Uterus (tissue), 4 donors: Measurements from ENCODE around the gene METTL25. TPM values are rescaled to one million over a fixed set of nuclear protein-coding genes. Genes with fewer than 3 reads are reported as not detected.
"Not testable (repeated sequence)": the region's sequence is repeated elsewhere in the genome, so short reads cannot be mapped to it uniquely, and the experiment has no call there.

ENCODE experiments used
- DNase-seq, 2 donors: peaks; one replicate each; pipeline ENCODE4 v3.0.0-alpha.2; 2019 to 2020
- H3K27ac ChIP-seq, 2 donors: fragments of 200-600 bp; sonication (generic); 1 replicate in 1 of 2; 2 replicates in 1 of 2; pipeline ENCODE4 v1.5.1; 2016 to 2018
- H3K27me3 ChIP-seq, 2 donors: fragments of 200-600 bp; sonication (generic); one replicate each; pipeline ENCODE4 v1.5.1; 2018 to 2019; ENCODE audit warnings: control low read depth in 1 of 2
- H3K36me3 ChIP-seq, 2 donors: fragments of 200-600 bp; sonication (generic); one replicate each; pipeline ENCODE4 v1.5.1; 2019; ENCODE audit warnings: control low read depth in 1 of 2
- H3K4me1 ChIP-seq, 2 donors: fragments of 200-600 bp; sonication (generic); one replicate each; pipeline ENCODE4 v1.5.1; 2018 to 2019; ENCODE audit warnings: control low read depth in 1 of 2
- H3K4me3 ChIP-seq, 2 donors: fragments of 200-600 bp; sonication (generic); 1 replicate in 1 of 2; 2 replicates in 1 of 2; pipeline ENCODE4 v1.5.1; 2018 to 2019; ENCODE audit warnings: mild to moderate bottlenecking in 1 of 2
- H3K9me3 ChIP-seq, 2 donors: fragments of 200-600 bp; sonication (generic); one replicate each; pipeline ENCODE4 v1.5.1; 2019; ENCODE audit warnings: control low read depth in 1 of 2
- CTCF ChIP-seq, 4 experiments: fragments of 200-600 bp in 2 of 4; fragments of 450-650 bp in 2 of 4; sonication (generic) in 2 of 4; IDR thresholded peaks; one replicate each; pipeline ENCODE4 v1.5.1; 2016 to 2019; ENCODE audit warnings: antibody characterized with exemption in 4 of 4, mild to moderate bottlenecking in 2 of 4, moderate library complexity in 1 of 4
- POLR2A ChIP-seq, 2 donors: fragments of 450-650 bp; IDR thresholded peaks; one replicate each; pipeline ENCODE4 v1.6.1; 2016; ENCODE audit warnings: antibody characterized with exemption in 2 of 2, mild to moderate bottlenecking in 1 of 2, moderate library complexity in 1 of 2
- intact Hi-C: fragments of 100-400 bp; cut with DNase I; formaldehyde crosslinking; loops from one replicate; pipeline ENCODE4 v1.15.1; 2023; ENCODE audit warnings: low total_unique reads
- total RNA-seq, 4 donors: library from RNA; depleted of rRNA in 3 of 4; stranded (reverse); fragments of >200 nt in 3 of 4; gene quantifications; one replicate each; pipeline versions ENCODE4 v1.1.0 to v1.2.4, GENCODE V29; 2014 to 2023
- donor health status: DM: yes; HTN: yes; CAD: no.

METTL25 gene
- total RNA-seq, 4 donors from 2014 or later: 22.6 to 48.7 (median 32.8) TPM

DNA sequence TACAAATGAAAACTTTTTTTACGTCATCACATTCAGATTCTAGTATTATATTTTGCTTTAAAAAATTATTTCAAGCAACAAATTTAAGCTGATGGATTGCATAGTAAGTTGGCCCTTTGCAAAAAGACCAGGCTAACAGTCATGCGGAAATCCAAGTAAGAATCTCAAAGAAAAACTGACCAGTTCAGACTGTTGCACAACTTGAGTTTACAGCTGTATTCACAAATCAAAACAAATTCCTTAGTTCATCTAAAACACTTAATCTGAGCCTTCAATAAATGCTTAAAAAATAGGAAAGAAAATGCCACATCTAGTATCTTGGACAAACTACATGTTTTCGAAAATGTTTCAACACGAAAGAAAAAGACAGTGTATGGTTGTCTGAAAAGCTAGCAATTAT lies 989 bp upstream of the METTL25 start:
- Histone ChIP-seq H3K27ac (peak overlapping the region; percentile 97), H3K4me3 (peak overlapping the region; percentile 87 to 96), H3K27me3 (no peaks in the 10 kb centered on the region), H3K4me1 (peaks cover 0 to 11% of the 10 kb centered on the region in 2 donors), H3K36me3 (no peaks in the 10 kb centered on the region), H3K9me3 (no peaks in the 10 kb centered on the region)
- DNase-seq: no peak
- TF ChIP-seq POLR2A (IDR thresholded peaks at IDR 0.05) (no peak), CTCF (IDR thresholded peaks at IDR 0.05) (no peak)
- intact Hi-C loops: no loop called here

DNA sequence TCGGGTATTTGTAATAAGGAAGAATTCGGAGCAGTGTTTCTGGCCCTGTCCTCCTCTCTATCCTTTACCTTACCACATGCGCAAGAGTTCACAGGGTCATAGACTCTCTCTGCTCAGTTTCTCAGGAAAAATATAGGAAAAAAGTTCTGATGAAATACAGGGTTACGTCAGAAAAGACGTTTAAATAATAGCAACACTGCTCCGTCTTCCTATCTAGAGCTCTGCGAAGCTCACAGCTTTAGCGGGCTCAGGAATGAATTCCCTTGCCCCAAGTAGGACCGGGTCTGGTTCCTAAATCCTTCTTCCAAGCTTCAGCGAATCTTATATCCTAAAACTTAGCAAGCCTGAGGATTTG lies 507 bp upstream of the METTL25 start:
- H3K4me1 ChIP-seq: peaks cover 0 to 11% of the 10 kb centered on the region in 2 donors
- no peak for TF ChIP-seq CTCF (IDR thresholded peaks at IDR 0.05)
- no peak for TF ChIP-seq POLR2A (IDR thresholded peaks at IDR 0.05)
- H3K4me3 ChIP-seq: peak overlapping the region; percentile 87 to 96
- intact Hi-C loops: no loop called here
- H3K9me3 ChIP-seq: no peaks in the 10 kb centered on the region
- no peaks in the 10 kb centered on the region for H3K27me3 ChIP-seq
- H3K36me3 ChIP-seq: no peaks in the 10 kb centered on the region
- peak overlapping the region; percentile 97 for H3K27ac ChIP-seq
- no peak for DNase-seq

DNA sequence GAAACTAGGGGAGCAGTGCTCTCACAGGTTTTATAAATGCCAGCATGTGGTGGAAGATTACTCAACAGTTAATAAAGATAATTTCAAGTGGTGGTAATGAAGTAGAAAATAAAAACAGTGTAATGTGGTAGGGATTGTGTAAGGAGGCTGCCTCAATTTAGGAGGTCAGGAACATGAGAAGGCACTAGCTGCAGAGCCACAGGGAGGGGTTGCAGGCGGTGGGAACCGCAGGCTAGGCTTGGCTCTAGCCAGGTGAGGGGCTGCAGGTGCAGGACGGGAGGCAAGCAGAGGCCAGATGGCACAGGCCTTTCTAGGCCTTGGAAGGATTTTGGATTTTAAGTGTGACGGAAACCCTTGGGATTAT lies 768 bp downstream of the METTL25 start:
- Histone ChIP-seq H3K4me3 (peak overlapping the region; percentile 87 to 96), H3K27me3 (no peaks in the 10 kb centered on the region), H3K4me1 (peaks cover 0 to 11% of the 10 kb centered on the region in 2 donors), H3K9me3 (no peaks in the 10 kb centered on the region), H3K36me3 (no peaks in the 10 kb centered on the region), H3K27ac (peak overlapping the region; percentile 97)
- intact Hi-C loops: no loop called here
- no peak for TF ChIP-seq POLR2A (IDR thresholded peaks at IDR 0.05)
- no peak for TF ChIP-seq CTCF (IDR thresholded peaks at IDR 0.05)
- no peak for DNase-seq

DNA sequence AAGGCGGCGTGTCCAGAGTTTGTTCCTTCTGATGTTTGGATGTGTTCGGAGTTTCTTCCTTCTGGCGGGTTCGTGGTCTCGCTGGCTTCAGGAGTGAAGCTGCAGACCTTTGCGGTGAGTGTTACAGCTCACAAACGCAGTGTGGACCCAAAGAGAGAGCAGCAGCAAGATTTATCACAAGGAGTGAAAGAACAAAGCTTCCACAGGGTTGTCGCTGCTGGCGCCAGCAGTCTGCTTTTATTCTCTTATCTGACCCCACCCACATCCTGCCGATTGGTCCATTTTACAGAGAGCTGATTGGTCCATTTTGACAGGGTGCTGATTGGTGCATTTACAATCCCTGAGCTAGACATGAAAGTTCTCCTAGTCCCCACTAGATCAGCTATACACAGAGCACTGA lies 2.5 kb downstream of the METTL25 start:
- H3K9me3 ChIP-seq, intact Hi-C loops, H3K36me3 ChIP-seq, H3K4me3 ChIP-seq, DNase-seq, H3K27me3 ChIP-seq, H3K27ac ChIP-seq: not testable (repeated sequence)
- peaks cover 0 to 11% of the 10 kb centered on the region in 2 donors for H3K4me1 ChIP-seq

- TF ChIP-seq CTCF (IDR thresholded peaks at IDR 0.05) (no peak), POLR2A (IDR thresholded peaks at IDR 0.05) (no peak)
- H3K4me3 ChIP-seq: no peak overlapping the region
- H3K27me3 ChIP-seq: no peaks in the 10 kb centered on the region
- no peaks in the 10 kb centered on the region for H3K9me3 ChIP-seq
- peaks cover 0 to 11% of the 10 kb centered on the region in 2 donors for H3K4me1 ChIP-seq
- intact Hi-C loops: no loop called here
- no peak overlapping the region for H3K27ac ChIP-seq
- no peak for DNase-seq
- H3K36me3 ChIP-seq: no peaks in the 10 kb centered on the region
Observed at GRCh38 chr12:82361461-82361915, 3.2 kb downstream of the METTL25 start.

DNA sequence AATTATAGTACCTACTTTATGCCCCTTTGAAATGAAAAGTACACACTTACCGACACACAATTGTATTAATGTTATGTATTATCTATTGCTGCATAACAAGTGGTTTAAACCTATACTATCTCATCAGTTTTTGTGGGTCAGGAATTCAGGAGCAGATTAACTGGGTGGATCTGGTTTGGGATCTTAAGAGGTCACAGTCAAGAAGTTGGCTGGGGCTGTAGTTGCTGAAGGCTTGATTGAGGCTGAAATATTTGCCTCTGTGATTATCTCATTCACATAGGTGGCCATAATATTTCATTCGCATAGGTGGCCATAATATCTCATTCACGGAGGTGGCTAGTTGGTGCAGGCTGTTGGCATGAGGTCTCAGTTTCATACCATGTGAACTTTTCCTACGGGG lies 5.7 kb downstream of the METTL25 start:
- Histone ChIP-seq H3K4me1 (no peaks in the 10 kb centered on the region), H3K4me3 (no peak overlapping the region)

More for the DNA sequence above, 5.7 kb downstream of the METTL25 start:
- H3K9me3 ChIP-seq: no peaks in the 10 kb centered on the region
- H3K27ac ChIP-seq: no peak overlapping the region
- TF ChIP-seq POLR2A (IDR thresholded peaks at IDR 0.05) (no peak), CTCF (IDR thresholded peaks at IDR 0.05) (no peak)
- H3K36me3 ChIP-seq: no peaks in the 10 kb centered on the region
- H3K27me3 ChIP-seq: no peaks in the 10 kb centered on the region
- no peak for DNase-seq
- intact Hi-C loops: no loop called here
